GM18517 (cell line): Measurements from ENCODE around the gene NPM1.
"Not testable (repeated sequence)": the region's sequence is repeated elsewhere in the genome, so short reads cannot be mapped to it uniquely, and the experiment has no call there.

Experiments used
- ATAC-seq: cut with Tn5 transposase; IDR thresholded peaks from one replicate; pipeline ENCODE4 v1.9.1; 2021; ENCODE audit warnings: mild to moderate bottlenecking, moderate library complexity; ENCODE audit not compliant: unreplicated experiment

Gene NPM1

DNA sequence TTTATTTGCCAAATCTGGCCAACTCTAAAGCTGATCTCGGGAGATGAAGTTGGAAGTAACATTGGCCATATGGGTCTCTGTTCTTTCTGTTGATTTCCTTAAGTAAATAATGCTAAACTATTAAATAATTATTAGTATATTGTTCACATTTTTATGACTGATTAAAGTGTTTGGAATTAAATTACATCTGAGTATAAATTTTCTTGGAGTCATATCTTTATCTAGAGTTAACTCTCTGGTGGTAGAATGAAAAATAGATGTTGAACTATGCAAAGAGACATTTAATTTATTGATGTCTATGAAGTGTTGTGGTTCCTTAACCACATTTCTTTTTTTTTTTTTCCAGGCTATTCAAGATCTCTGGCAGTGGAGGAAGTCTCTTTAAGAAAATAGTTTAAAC lies 22.5 kb downstream of the NPM1 start:
- ATAC-seq = no peak

DNA sequence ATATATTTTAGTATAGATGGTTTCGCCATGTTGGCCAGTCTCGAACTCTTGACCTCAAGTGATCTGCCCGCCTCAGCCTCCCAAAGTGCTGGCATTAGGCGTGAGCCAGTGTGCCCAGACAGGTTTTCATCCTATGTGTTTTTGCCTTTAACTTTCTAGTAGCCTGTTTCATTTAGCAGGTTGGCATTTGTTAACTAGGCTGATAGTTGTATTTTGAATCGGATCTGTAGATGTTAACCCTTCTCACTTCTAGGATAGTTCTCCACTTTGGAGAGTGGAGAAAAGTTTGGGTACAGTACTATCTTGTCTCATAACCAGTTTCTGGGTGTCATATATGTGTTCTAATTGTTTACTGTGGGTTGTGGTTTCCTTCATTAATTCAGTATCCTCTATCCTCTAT lies 24.5 kb downstream of the NPM1 start:
- no peak for ATAC-seq

DNA sequence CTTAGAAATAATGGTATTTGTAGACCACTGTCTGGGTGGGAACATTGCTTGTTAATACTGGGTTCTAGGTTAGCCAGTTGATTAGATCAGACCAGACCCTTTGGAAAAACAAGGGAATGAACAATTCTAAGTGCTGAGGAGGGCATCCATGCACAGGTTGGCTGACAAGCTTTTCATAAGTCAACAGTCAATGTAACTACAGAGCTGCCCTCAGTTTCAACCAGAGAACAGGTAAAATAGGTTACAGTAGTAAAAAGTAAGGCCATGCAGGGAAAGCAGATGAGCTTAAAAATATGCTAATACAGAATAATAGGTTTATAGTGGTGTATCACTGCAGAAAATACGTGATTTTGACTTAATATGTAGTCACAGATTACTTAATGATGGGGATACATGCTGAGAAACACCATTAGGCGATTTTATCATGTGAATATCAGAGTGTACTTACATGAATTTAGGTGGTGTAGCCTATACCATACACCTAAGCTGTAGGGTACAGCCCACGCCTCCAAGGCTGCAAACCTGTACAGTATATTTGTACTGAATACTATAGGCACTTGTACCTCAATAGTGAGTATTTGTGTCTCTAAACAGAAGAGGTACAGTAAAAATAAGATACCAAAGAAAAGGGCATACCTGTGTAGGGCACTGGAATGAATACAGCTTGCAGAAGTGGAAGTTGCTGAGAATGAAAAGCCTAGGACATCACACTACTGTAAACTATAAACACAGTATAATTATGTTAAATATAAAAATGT lies 25.7 kb downstream of the NPM1 start:
- ATAC-seq = no peak

DNA sequence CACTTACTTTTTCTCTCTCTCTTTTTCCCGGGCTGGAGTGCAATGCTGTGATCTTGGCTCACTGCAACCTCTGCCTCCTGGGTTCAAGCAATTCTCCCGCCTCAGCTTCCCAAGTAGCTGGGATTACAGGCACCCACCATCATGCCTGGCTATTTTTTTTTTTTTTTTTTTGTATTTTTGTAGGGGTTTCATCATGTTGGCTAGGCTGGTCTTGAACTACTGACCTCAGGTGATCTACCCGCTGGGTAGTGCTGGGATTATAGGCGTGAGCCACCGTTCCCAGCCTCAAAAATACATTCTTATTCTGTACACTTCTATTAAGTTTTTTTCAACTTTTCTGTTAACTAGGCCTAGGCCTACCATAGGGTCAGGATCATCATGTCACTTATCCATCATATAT lies 26.3 kb downstream of the NPM1 start:
- ATAC-seq = not testable (repeated sequence)

DNA sequence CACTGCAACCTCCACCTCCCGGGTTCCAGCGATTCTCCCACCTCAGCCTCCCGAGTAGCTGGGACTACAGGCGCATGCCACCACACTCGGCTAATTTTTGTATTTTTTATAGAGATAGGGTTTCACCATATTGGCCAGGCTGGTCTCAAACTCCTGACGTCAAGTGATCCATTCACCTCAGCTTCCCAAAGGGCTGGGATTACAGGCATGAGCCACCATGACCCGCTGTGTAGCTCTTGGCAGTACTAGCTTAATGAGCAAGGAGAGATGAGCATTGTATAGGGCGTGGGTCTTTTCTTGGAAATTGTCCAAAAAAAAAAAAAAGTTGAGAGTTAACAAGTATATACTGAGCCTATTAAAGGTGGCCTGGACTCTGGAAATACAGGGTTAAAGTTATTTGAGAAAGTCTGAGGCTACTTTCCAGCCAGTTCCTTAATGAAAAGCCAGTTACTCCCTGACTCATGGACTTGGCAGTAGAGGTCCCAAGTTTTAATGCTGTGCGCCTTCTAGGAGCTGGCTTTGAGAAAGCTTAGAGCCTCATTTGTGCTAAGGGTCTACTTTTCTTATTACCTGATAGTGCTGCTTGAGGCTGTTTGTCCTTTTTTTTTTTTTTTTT lies 27.6 kb downstream of the NPM1 start:
- no peak for ATAC-seq

DNA sequence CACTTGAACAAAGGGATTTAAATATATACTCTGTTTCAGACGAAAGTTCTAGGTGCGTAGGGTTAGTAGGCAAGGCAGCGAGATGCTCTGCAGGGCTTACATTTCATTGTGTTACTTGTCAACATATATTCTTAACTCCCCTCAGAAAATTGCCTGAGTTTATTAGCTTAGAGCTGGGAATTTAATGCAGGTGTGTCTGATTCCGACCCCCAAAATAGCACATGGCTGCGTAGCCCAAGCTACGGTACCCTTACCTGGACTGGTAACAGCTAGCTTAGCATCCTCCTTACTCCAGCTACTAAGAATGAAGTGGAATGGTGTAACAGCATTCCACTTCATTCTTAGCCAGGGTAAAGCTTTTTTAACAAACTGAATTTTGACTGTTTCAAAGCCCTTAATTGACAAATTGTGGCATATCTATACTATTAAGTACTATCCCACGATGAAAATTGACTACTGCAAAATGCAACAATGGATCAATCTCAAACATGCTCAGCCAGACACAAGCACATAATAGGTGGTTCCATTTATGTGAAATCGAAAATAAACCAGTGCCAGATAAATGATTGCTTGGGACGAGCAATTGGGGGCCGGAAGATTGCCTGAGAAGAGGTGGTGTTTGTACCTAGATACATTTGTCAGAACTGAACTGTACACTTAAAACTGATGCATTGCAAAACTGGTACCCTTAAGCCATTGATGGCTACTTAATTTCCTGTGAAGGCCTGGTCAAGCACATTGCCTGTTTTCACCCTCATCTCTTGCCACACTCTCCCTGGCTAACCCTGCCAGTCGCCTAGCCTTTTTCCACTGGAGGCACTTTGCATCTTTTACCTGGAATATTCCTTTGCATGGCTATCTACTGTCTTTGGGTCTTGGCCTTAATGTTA lies 28.8 kb downstream of the NPM1 start:
- ATAC-seq = no peak

DNA sequence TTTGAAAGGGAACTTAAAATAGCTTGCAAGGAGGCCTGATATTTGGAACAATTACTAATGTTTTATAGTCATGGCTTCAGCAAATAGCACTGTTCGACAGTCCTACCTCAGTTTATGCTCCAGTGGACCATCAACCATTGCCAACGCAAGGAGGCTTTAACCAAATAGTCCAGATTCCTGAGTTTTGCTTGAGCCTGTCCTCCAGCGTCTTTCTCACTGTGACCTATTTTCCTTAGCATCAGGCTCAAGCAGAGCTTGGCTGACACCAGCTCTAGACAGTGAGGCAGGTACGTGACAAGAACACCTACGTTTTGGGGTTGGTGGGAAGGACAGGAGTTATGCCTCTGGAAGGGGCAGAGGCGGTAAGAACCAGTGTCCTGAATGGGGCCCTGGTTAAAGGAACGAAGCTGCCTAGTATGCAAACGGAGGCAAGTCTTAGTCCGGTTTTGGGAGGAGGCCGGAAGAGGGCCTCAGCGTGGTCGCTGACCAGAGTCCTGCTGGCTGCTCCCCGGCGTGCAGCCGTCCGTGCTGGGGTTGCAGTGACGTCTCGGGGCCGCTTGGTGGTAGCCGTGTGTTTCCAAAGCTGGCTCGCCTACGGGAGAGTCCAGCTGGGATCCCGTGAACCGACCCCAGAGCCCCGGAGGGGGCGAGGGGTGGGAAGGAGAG lies 30.8 kb downstream of the NPM1 start:
- no peak for ATAC-seq

DNA sequence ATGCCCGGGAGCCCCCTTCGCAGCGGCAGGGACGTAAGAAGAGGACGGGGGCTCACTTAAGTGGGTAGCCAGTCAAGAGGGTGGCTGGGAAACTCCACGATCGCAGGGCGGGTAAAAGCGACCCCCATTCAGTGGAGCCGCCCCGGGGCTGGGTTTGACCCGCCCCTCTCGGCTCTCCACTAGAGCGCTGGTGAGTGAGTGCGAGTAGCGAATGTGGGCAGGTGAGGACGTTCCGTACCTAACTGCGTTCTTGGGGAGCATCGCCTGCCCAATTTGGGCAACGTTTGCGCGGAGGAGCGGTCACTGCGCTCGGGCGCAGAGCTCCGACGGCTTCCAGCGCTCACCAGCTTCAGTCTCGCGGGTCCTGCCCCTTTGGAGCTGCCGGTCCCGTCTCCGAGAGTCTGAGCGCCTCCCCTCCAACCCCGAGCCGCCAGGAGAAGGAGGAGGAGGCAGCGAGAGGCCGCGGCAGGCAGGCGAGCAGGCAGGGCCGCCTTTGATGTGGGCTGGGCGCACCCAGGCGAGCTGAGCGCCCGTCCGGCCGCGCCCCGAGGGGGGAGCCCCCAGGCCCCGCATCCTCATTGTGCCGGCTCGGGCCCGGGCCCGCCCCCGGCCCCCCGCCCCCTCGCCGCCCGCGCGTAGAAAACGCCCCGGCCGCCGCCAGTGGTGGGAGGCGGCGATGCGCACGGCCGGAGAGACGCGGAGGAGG lies 31.5 kb downstream of the NPM1 start, which contains the start of gene FGF18:
FGF18 (plus strand) TSS at position 666 of the 706 bp plus-strand sequence. CDS start 553 bp downstream, outside the sequence.
- no peak for ATAC-seq

DNA sequence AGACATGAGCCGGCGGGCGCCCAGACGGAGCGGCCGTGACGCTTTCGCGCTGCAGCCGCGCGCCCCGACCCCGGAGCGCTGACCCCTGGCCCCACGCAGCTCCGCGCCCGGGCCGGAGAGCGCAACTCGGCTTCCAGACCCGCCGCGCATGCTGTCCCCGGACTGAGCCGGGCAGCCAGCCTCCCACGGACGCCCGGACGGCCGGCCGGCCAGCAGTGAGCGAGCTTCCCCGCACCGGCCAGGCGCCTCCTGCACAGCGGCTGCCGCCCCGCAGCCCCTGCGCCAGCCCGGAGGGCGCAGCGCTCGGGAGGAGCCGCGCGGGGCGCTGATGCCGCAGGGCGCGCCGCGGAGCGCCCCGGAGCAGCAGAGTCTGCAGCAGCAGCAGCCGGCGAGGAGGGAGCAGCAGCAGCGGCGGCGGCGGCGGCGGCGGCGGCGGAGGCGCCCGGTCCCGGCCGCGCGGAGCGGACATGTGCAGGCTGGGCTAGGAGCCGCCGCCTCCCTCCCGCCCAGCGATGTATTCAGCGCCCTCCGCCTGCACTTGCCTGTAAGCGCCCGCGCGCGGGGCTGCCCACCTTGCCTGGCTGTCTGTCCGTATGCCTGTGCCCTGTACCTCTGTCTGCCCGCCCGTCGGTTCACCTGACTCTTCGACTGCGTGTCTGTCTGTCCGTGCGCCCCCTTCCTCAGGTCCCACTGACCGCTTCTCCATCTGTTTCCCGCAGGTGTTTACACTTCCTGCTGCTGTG lies 32.2 kb downstream of the NPM1 start:
- no peak for ATAC-seq

DNA sequence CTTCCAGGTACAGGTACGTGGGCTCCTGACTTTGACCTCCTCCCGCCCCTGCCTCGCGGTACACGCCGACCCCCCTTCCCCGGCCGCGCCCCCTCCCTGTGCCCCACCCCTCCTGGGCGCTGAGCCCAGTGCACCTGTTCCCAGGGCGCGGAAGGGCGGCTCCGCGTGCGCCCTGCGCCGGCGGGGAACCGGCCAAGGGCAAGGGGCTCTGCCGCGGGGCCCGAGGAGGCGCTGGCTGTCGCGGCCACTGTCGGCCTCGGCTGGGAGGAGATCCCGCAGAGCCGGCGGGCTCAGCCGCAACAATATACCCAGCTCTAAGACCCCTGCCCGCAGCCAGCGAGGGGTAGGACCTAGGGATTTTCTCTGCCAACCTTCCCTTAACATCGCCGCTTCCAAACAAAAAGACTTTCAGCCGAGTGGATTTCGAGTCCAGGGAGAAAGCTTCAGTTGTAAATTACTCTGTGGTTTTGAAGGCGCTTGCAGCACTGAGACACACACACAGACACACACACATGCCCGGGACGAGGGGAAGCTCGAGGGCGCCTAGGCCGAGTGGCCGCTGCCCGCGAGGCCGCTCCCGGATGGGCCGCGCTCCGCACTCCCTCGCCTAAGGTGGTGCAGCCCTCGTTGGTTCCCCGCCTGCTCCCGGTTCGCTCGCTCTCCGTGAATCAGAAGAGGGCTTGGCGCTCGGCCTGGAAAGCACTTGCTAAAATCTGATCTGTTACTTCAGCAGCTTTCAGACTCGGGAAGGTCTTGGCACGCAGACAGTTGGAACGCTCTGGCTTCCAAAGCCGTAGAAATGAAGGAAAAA lies 33.0 kb downstream of the NPM1 start:
- ATAC-seq = no peak

DNA sequence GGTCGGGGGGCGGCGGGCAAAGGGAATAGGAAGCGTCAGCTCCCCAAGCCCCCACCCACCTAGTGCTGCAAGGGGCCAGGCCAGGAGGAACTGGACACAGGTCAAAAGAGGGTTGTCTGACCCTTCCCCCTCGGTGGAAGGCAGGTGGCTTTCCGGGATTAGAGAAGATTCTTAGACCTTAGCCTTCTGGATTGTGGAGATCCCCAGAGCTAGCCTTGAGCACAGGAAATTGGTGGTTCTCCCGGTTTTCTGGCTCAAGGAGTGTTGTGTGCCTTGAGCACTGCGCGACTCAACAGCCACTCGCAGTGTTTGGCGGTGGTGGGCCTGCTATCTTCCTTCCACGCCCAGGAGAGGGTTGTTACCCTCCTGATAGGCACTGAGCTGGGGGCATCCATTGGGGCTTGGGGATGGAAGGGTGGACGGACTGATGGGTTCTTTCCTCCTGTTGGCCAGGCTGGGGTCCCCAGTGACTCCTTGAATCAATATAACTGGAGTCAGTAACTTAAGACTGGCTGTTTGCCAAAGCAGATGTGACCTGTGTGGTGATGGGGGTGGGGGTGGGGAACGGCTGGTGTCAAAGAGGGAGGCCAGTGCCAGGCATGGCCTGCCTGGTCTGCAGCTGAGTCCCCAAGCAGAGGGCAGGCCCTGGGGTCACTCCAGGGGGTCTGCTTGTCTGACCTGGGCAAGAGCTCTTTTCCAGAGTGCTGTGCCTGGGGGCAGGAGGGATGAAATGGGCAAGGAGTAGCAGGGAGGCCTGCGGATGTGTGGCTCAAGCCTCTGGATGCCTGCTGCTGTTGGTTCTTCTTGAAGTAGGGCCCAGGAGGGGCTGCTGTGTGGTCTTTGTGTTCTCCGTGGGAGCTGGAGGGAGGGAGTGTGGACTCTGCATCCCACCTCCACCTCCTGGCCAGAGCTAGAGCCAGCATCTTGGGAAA lies 33.9 kb downstream of the NPM1 start:
- ATAC-seq = no peak

DNA sequence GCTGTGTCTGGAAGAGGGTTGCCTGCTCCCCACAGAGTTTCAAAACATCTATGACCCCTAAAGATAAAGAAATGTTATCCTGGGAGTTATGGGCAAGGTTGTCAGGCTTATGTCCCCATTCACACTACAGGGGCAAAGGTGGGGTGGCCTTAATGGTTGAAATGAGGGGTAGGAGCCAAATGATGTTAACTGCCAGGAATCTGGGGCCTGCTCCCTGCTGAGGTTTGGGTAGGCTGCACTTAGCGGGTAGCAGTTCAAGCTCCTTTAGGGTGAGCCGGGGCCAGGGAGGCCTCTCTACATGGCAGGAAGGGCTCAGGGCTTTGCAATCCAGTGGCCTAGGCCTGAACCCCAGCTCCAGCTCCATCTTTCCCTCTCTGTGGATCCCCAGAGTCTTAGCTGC lies 34.8 kb downstream of the NPM1 start:
- ATAC-seq = no peak

DNA sequence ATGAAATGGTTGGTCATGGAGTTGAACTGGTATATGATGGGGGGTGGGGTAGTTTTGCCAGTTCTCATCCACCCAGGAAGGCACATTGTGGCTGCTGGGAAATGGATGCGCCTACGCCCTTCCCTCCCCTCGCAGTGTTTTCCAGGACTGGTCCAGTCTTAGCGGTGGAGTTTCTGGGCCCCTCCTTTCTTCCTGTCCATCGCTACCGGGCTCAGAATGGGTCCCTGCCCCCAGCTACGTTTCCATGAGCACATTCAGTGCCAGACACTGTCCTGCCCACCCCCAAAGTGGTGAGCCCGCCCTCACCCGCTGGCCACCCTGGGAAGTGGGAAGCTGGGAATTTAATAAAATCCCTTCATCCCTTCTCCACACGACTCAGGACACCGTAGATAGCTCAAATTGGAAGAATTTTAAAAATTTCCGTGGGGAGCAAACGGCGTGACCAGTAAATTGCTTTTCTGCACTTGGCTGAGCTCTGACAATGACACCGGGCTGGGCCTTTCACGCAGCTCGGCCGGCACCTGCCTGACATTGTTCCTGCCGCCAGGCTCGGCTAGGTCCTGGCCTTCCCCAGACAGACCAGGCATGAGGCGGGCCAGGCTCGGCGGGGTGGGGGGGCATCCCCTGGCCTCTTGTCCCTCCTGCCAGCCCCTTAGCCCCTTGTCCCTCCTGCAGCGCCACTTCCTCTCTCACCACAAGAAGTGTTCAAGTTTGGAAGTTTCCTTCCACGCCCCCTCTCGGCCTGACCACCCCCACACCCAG lies 35.4 kb downstream of the NPM1 start:
- no peak for ATAC-seq

DNA sequence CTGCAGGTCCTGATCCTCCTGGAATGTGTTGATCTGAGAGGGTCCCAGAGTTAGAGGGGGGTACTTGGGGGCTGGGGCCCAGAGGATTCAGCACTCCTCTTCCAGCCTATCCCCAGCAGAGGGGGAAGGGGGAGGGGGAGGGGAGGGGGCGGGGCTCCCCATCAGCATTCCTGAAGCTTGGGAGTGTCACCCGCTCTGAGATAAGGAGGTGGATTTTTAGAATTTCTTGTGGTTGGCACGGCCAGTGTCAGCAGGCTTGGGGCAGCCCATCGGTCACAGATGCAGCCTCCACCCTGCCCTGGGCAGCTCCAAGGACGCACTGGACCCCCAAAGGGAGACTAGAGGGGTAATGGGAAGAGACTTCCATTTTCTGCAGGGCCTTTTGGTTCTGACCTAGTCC lies 37.1 kb downstream of the NPM1 start:
- no peak for ATAC-seq

DNA sequence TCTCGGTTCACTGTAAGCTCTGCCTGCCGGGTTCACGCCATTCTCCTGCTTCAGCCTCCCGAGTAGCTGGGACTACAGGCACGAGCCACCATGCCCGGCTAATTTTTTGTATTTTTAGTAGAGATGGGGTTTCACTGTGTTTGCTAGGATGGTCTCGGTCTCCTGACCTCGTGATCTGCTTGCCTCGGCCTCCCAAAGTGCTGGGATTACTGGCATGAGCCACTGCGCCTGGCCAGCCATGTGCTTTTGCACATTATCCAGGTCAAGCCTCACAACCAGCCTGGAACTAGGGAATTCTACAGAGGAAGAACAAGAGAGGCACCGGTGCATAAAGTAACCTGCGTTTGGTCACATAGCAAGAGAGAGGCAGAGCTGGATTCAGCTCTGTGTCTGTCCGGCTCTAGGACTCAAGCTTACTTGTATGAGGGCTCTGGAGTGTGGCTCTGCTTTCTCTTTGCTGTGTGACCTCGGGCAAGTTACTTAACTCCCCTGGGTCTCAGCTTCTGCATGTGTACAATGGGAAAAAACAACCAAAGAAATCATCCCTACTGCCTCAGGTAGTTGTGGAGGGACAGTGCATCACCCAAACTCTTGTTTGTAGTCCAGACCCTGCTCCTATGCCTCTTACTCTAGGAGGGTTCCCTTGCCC lies 38.1 kb downstream of the NPM1 start:
- ATAC-seq = no peak

DNA sequence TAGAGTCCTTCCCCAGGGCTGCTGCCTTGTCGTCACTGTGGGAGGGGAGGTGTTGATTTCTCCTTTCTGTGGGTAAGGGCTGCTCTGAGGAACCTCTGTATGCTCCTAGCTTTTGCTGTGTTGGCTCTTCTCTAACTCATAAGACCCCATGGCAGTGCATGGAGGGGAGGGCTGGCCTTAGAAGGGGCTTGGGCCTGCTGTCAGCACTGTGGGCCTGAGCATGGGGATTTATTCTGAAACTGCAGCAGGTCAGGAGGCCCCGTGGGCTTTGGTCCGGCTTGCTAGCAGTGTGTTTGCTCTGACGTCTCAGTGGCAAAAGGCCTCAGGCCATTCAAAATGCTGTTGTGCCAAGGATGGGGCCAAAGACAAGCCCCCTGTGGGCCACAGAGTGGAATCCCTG lies 38.6 kb downstream of the NPM1 start:
- no peak for ATAC-seq

DNA sequence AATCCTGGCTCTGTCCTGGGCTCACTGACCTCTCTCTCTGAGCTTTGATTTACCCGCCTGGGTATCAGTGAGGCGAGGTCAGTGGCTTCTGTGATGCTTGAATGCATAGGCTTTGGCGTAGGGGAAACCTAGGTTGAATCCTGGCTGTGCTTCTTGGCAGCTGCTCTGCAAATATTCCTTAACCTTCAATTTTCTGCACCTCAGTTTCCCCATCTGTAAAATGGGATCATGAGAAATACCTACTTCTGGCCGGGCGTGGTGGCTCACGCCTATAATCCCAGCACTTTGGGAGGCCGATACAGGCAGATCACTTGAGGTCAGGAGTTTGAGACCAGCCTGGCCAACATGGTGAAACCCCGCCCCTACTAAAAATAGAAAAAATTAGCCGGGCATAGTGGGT lies 39.0 kb downstream of the NPM1 start:
- no peak for ATAC-seq
